SK-N-SH treated with all-trans-retinoic acid at 6 μM for 48 hours (cell line): ENCODE results near the gene ZSCAN30.

Experiments
- ARNTL ChIP-seq: fragments of 450-650 bp; formaldehyde crosslinking; IDR thresholded peaks from 2 replicates; pipeline ENCODE4 v1.5.0; 2020; ENCODE audit warnings: low read depth, mild to moderate bottlenecking, moderate library complexity, borderline replicate concordance
- CREB5 ChIP-seq: fragments of 250-450 bp; sonication (Bioruptor Pico); IDR thresholded peaks from 2 replicates; pipeline ENCODE4 v1.5.1; 2020; ENCODE audit warnings: low read depth, mild to moderate bottlenecking, moderate library complexity
- CSDC2 ChIP-seq: fragments of 250-450 bp; sonication (Bioruptor Pico); IDR thresholded peaks from 2 replicates; pipeline ENCODE4 v1.5.0; 2020; ENCODE audit warnings: mild to moderate bottlenecking, moderate library complexity
- CSRNP3 ChIP-seq: fragments of 250-450 bp; sonication (Bioruptor Pico); IDR thresholded peaks from 2 replicates; pipeline ENCODE4 v1.5.1; 2021; ENCODE audit warnings: mild to moderate bottlenecking, moderate library complexity
- GLIS3 ChIP-seq: fragments of 250-450 bp; sonication (Bioruptor Pico); IDR thresholded peaks from 2 replicates; pipeline ENCODE4 v1.5.0; 2020; ENCODE audit warnings: mild to moderate bottlenecking, moderate library complexity
- ISL1 ChIP-seq: fragments of 250-450 bp; sonication (Bioruptor Pico); IDR thresholded peaks from 2 replicates; pipeline ENCODE4 v2.1.2; 2022; ENCODE audit warnings: mild to moderate bottlenecking, moderate library complexity
- PATZ1 ChIP-seq: fragments of 250-450 bp; sonication (Bioruptor Pico); IDR thresholded peaks from 2 replicates; pipeline ENCODE4 v1.8.0; 2020; ENCODE audit warnings: mild to moderate bottlenecking, moderate library complexity, borderline replicate concordance
- POU6F1 ChIP-seq: fragments of 250-450 bp; sonication (Bioruptor Pico); IDR thresholded peaks from 2 replicates; pipeline ENCODE4 v1.8.0; 2021; ENCODE audit warnings: low read depth, mild to moderate bottlenecking, moderate library complexity, borderline replicate concordance
- SNAI2 ChIP-seq: fragments of 250-450 bp; sonication (Bioruptor Pico); IDR thresholded peaks from 2 replicates; pipeline ENCODE4 v1.5.0; 2020; ENCODE audit warnings: mild to moderate bottlenecking, moderate library complexity
- TCF4 ChIP-seq: fragments of 250-450 bp; sonication (Bioruptor Pico); IDR thresholded peaks from 2 replicates; pipeline ENCODE4 v1.8.0; 2021; ENCODE audit warnings: mild to moderate bottlenecking, moderate library complexity, borderline replicate concordance
- ZFP3 ChIP-seq: fragments of 250-450 bp; sonication (Bioruptor Pico); IDR thresholded peaks from 2 replicates; pipeline ENCODE4 v1.5.0; 2020; ENCODE audit warnings: mild to moderate bottlenecking, moderate library complexity
- ZNF70 ChIP-seq: fragments of 450-650 bp; formaldehyde crosslinking; IDR thresholded peaks from 2 replicates; pipeline ENCODE4 v1.5.0; 2020; ENCODE audit warnings: mild to moderate bottlenecking, moderate library complexity

GRCh38 chr18:35246831-35247230 lies 43.2 kb downstream of the ZSCAN30 start:
- no peak for TF ChIP-seq CSRNP3 (CRISPR knock-in tag)
- TF ChIP-seq CSDC2 (CRISPR knock-in tag), result no peak
- TF ChIP-seq POU6F1, result no peak
- TF ChIP-seq GLIS3 (CRISPR knock-in tag), result no peak
- no peak for TF ChIP-seq ISL1 (CRISPR knock-in tag)
- no peak for TF ChIP-seq SNAI2 (CRISPR knock-in tag)
- TF ChIP-seq ZNF70 (CRISPR knock-in tag), result no peak
- TF ChIP-seq ZFP3 (CRISPR knock-in tag), result no peak
- no peak for TF ChIP-seq ARNTL (CRISPR knock-in tag)
- TF ChIP-seq TCF4 (CRISPR knock-in tag), result no peak
- no peak for TF ChIP-seq PATZ1 (CRISPR knock-in tag)
- TF ChIP-seq CREB5 (CRISPR knock-in tag), result no peak
